GM12892 (cell line): Measurements from ENCODE around the gene PPFIA3.

Source experiments
- DNase-seq: peaks from one replicate; pipeline ENCODE4 v3.0.0; 2011; ENCODE audit not compliant: insufficient read length
- FAIRE-seq: peaks from 2 replicates; lab custom pipeline; 2011; peaks lifted over from hg19 to GRCh38; lab: Jason Lieb, UNC
- POLR2A ChIP-seq: IDR thresholded peaks from 2 replicates; pipeline ENCODE4 v1.6.1; 2011; ENCODE audit warnings: low read depth, low read length, control low read depth
- POLR2AphosphoS5 ChIP-seq: IDR thresholded peaks from 2 replicates; pipeline ENCODE4 v1.6.1; 2011; ENCODE audit warnings: low read depth, low read length, control low read depth
- TAF1 ChIP-seq: IDR thresholded peaks from 2 replicates; pipeline ENCODE4 v1.6.1; 2011; ENCODE audit warnings: low read depth, mild to moderate bottlenecking, control low read depth, low read length, borderline replicate concordance

PPFIA3 gene

DNA sequence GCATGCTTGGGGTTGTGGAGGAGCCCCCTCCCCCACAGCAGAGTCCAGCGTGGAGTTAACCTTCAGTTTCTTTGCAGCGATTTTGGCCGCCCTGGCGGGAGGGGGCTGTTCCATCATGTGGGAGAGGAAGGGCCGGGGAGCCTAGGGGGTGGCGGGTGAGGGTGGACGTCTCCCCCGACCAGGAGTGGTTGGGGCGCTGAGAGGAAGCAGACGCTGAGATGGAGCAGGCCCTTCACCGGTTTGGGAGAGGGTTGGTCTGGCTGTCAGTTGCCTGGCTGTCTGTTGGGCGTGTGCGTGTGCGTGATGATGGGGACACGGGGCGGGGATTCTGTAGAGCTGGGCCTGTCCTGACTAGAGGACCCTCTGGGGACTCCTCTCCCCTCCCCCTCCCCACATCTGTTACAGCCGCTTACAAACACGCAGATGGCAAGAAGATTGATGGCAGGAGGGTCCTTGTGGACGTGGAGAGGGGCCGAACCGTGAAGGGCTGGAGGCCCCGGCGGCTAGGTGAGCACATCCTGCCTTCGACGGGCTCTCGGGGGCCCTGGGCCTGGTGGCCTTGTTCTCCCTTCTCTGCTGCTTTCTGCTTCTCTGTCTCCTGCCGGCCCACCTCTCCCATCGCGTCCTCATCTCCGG, 15.0 kb upstream of the PPFIA3 start:
- TF ChIP-seq TAF1: no peak
- TF ChIP-seq POLR2AphosphoS5: no peak
- TF ChIP-seq POLR2A: no peak; the same call in 1 of the 2 replicates
- no peak for DNase-seq
- FAIRE-seq: no peak

DNA sequence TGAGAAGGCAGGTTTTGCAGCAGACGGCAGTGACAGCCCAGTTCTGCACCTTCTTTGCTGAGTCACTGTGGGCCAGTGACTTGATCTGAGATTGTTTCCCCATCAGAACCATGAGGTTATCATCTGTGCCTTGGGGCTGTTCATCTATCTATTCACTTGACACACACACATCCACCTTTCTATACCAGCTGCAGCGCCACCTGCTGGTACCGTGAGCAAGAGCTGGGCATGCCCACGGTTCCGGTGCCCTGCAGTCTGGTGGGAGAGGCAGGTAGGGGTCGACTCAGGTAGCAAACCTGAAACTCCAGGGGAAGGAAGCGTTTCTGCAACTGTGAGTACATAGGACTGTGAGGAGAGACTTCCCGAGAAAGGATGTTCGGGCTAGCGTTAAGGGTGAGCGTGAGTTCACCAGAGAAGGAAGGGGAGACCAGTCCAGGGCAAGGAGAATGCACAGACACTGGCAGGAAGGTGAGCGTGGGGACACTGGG, 12.7 kb upstream of the PPFIA3 start:
- TF ChIP-seq POLR2AphosphoS5 (0 out of 2 replicates have a peak, but pooled peaks have one; percentile 31), TAF1 (no peak)
- DNase-seq (no peak), FAIRE-seq (peak; percentile 86)

DNA sequence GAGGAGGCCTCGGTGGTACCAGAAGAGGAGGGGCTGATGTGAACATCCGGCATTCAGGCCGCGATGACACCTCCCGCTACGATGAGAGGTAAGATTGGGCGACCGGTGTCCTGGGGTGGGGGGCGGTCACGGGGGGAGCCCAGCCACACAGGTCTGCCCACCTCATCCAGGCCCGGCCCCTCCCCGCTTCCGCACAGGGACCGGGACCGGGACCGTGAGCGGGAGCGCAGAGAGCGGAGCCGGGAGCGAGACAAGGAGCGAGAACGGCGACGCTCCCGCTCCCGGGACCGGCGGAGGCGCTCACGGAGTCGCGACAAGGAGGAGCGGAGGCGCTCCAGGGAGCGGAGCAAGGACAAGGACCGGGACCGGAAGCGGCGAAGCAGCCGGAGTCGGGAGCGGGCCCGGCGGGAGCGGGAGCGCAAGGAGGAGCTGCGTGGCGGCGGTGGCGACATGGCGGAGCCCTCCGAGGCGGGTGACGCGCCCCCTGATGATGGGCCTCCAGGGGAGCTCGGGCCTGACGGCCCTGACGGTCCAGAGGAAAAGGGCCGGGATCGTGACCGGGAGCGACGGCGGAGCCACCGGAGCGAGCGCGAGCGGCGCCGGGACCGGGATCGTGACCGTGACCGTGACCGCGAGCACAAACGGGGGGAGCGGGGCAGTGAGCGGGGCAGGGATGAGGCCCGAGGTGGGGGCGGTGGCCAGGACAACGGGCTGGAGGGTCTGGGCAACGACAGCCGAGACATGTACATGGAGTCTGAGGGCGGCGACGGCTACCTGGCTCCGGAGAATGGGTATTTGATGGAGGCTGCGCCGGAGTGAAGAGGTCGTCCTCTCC, 11.5 kb upstream of the PPFIA3 start:
- no peak for FAIRE-seq
- TF ChIP-seq TAF1 (no peak), POLR2A (no peak), POLR2AphosphoS5 (peak; percentile 59; the same call in 1 of the 2 replicates)
- no peak for DNase-seq

DNA sequence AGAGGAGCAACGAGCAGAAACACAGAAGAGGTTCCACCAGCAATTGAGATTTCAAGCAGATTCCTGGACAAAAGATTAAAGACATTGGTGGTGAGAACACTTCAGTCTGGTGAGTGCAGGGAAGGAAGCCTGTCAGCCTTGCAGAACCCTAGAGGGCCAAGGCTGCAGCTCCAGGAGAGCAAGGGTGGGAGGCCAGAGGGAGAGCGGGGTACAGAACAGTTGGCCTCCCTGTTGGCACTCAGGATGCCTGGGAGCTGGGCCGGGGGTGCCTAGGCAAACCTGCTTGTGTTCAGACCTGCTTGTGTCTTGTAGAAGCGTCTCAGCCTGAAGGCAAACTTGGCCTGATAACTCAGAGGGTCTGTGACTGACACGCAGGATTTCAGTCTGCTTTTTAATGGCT, 10.3 kb upstream of the PPFIA3 start:
- FAIRE-seq (no peak), DNase-seq (no peak)
- TF ChIP-seq POLR2A (peak; percentile 51), POLR2AphosphoS5 (no peak), TAF1 (no peak)

DNA sequence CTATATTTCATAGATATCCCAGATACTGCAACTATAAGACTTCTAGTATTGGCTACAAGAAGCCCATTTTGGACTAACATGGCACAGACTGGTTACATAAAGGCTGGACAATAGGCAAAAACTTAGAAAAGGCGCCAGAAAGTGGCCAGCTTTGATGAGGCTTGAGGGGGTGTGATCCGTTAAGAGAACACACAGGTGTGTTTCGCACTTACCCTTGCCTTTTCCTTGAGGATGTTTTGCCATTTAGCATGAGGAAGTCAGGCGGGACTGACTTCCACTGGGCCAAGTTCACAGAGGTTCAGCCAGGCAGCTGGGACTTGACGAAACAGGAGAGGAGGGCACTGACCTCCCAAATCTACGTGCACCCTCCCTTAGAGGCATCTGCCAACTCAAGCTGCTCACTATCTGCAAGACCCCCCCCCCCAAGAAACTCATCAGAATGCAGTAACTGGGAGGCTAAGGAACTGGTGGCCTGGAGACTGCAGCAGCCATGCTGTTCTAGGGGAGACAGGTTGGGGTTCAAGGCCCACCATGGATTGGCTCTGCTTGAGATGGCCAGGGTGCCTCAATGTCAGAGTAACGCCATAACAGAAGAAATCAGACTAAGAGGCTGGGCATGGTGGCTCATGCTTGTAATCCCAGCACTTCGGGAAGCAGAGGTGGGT, 9.6 kb upstream of the PPFIA3 start:
- FAIRE-seq: no peak
- DNase-seq: no peak
- TF ChIP-seq POLR2A: no peak
- no peak for TF ChIP-seq TAF1
- no peak; the same call in 1 of the 2 replicates for TF ChIP-seq POLR2AphosphoS5

DNA sequence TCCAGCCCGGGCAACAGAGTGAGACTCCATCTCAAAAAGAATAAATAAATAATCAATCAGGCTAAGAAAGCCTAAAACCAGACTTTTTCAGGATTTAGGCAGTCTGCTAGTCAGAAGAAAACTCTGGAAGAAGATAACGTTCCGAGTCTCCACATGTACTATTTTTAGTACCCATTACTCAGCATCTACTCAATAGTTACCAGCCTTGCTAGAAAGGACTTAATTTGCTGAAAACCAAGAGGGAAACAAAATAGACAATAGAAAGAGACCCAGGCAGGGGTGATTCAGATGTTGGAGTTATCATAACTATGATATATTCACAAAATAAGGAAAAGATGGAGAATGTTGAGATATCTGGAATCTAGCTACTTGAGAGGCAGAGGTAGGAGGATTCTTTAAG, 8.8 kb upstream of the PPFIA3 start:
- FAIRE-seq (no peak), DNase-seq (no peak)
- TF ChIP-seq TAF1 (no peak), POLR2AphosphoS5 (no peak), POLR2A (no peak)

DNA sequence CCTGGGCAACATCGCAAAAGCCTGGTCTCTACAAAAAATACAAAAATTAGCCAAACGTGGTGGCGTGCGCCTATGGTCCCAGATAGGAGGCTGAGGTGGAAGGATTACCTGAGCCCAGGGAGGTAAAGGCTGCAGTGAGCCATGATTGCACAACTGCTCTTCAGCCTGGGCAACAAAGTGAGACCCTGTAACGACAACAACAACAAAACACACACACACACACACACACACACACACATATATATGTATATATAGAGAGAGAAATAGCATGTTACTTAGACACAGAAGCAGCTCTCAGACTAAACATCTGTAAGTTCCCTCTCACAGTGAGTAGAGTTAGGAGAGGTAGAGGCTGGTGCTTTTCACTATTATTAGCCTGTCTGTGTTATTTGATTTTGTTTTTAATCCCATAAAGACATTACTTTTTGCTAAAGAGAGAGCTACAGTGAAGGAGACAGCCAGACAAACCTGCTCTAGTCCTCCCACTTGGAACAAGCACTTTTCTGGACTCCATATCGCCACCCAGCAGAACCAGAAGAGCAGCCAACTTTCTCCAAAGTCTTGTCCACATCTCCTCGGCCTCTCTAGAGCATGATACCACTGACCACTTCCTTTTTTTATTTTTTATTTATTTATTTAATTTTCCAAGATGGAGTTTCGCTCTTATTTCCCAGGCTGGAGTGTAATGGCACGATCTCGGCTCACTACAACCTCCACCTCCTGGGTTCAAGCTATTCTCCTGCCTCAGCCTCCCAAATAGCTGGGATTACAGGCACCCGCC, 7.9 kb upstream of the PPFIA3 start:
- no peak for TF ChIP-seq POLR2AphosphoS5
- 0 out of 2 replicates have a peak, but pooled peaks have one; percentile 24 for TF ChIP-seq POLR2A
- no peak for TF ChIP-seq TAF1
- DNase-seq (no peak), FAIRE-seq (no peak)

DNA sequence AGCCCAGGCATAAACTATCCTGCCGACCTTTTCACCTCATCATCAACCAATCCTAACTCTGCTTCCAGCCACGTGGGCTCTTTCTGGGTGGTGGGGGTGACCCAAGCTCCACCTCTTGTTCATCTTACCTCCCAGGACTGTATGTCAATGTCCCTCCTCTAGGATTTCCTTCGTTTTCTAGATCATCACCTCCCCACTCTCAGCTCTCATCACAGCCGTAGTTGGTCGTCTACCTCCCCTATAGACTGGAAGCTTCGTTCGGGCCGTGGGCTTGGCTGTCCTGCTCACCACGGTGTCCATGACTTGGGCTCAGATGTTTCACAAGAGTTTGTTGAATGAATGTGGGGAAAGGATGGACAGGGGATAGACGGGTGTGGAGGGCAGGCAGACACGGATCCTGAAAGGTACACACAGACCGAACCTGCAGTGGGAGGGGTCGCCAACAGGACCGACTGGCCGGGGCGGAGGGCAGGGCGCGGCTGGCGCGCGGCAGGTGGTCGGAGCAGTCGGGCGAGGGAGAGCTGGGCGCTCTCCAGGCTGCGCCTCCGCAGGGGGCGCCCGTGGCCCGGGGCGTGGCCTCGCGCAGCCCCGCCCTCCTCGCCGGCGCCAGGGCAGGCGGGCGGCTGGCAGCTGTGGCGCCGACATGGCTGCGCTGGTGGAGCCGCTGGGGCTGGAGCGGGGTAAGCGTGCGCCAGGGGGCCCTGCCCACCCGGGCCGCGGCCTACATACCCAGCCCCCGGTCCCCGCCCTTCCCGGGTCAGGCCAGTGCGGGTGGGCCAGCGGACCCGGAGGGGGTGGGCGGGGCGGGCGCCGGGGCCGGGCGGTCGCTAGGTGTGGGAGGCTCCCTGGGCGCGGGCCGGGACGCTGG, 5.3 kb upstream of the PPFIA3 start, which contains the start of gene LIN7B:
LIN7B (plus strand) TSS at position 609 of the 868 bp plus-strand sequence; CDS start at position 644, 35 bp downstream.
- TF ChIP-seq POLR2A: no peak
- TF ChIP-seq POLR2AphosphoS5: no peak
- no peak for TF ChIP-seq TAF1
- DNase-seq (peak; percentile 93), FAIRE-seq (peak; percentile 78)

DNA sequence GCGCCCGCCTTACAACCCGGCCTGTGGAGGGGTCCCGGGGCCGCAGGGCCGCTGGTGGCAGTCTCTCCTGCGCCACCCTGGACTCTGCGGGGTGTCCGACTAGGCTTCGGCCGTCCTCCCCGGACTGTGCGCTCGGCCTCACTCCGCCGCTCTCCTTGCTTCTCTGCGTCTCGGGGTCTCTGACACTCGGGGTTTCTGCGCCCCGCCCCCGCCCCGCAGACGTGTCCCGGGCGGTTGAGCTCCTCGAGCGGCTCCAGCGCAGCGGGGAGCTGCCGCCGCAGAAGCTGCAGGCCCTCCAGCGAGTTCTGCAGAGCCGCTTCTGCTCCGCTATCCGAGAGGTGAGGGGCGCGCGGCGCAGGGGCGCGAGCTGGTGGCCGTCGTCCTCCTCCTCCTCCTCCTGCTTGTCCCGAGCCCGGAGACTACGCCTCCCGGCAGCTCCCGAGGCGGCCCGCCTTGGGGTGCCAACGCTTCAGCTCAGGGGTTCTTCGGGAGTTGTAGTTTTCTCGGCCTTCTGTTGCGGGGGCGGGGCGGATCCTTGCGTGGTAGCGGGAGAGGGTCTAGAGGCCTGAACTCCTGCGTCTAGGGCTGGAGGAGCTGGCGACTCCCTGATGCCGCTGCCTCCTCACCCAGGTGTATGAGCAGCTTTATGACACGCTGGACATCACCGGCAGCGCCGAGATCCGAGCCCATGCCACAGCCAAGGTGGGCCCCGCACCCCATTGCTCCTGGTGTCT, 4.5 kb upstream of the PPFIA3 start:
- FAIRE-seq: no peak
- TF ChIP-seq POLR2AphosphoS5 (no peak), TAF1 (no peak), POLR2A (no peak)
- no peak for DNase-seq
